ENCODE data around the gene TTR.

The TTR gene

GRCh38 chr18:31617031-31617717 is 25.5 kb downstream of the TTR start:
- no peak for DNase-seq

GRCh38 chr18:31618801-31619200 is 27.1 kb downstream of the TTR start:
- no peak for DNase-seq

- DNase-seq = no peak
These were observed 27.6 kb downstream of the TTR start for GRCh38 chr18:31619291-31619690.

GRCh38 chr18:31624892-31625640 is 33.4 kb downstream of the TTR start:
- DNase-seq = no peak

GRCh38 chr18:31626409-31626808 is 34.7 kb downstream of the TTR start:
- no peak for DNase-seq

- DNase-seq = no peak
These were observed 38.9 kb downstream of the TTR start for GRCh38 chr18:31630549-31630948.

GRCh38 chr18:31631526-31631925 is 39.8 kb downstream of the TTR start:
- DNase-seq = no peak

GRCh38 chr18:31632356-31632755 is 40.7 kb downstream of the TTR start:
- DNase-seq = no peak

GRCh38 chr18:31633392-31634330 is 42.0 kb downstream of the TTR start:
- no peak for DNase-seq

GRCh38 chr18:31634331-31634713 is 42.6 kb downstream of the TTR start:
- DNase-seq = no peak

- no peak for DNase-seq
These were observed 44.7 kb downstream of the TTR start for GRCh38 chr18:31636387-31636786.

GRCh38 chr18:31637445-31637844 is 45.8 kb downstream of the TTR start:
- DNase-seq = no peak

- DNase-seq = no peak
These were observed 51.3 kb downstream of the TTR start for GRCh38 chr18:31643003-31643402.

- DNase-seq = no peak
These were observed 53.7 kb downstream of the TTR start for GRCh38 chr18:31645411-31645810.

- DNase-seq = no peak
These were observed 54.9 kb downstream of the TTR start for GRCh38 chr18:31646332-31647126.

GRCh38 chr18:31647127-31647753 is 55.6 kb downstream of the TTR start:
- no peak for DNase-seq

Data from stimulated activated CD8-positive, alpha-beta memory T cell treated with anti-CD3 and anti-CD28 coated beads, Interleukin-4, amount 100 ng/mL, for 48 hours (primary cell).